A673 (cell line): ENCODE data around the gene SLC15A3.

Experiments
- EZH2 ChIP-seq: fragments of 200-600 bp; sonication (generic); IDR thresholded peaks from 2 replicates; pipeline ENCODE4 v1.6.1; 2017; ENCODE audit warnings: borderline replicate concordance, low read depth, mild to moderate bottlenecking, mixed read lengths, antibody characterized with exemption, low read length; ENCODE audit not compliant: poor library complexity, severe bottlenecking
- TF ChIP-seq, protein P1 (sequence below): fragments of 300-800, 200-600 bp; sonication (generic); conservative IDR thresholded peaks from 2 replicates; pipeline ENCODE4 v1.5.1; 2017; ENCODE audit warnings: low read depth, mild to moderate bottlenecking, antibody characterized with exemption, low read length, moderate library complexity, mixed read lengths

DNA sequence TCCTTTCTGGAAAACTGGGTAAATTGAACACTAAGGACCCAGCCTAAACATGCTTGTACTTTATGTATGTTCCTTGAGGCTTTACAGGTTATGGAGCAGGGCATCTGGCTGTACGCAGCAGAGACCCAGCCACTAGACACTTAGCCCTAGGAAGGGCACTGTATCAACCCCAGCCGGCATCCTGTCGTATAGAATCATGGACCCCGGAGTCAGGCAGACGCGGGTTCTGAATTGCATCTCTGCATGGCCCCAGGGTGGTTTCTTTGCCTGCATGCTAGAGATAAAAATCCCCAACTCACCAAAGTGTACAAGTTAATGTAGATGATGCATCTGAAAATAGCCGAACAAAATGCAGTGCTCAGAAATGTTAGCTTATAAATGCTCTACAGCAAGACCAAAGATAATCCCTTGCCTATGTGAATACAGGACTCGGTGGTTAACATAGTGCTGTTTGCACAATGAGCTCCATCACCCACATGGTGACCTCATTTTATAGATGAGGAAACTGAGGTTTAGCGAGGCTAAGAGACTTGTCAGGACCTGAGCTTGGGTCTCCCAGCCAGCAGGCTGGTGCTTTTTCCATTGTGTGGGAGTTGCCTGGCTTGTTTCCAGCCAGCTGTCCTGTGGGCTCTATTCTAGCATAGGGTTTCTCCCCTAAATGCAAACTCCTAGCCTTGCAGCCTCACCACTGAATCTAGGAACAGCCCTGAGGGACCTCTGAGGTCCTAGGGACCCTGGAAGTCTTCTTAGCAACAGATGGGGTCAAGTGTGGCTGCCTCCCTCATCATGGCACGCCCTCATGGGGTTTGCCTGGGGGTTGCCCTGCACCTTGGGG is 26.8 kb upstream of the SLC15A3 start:
- TF ChIP-seq, protein P1, sequence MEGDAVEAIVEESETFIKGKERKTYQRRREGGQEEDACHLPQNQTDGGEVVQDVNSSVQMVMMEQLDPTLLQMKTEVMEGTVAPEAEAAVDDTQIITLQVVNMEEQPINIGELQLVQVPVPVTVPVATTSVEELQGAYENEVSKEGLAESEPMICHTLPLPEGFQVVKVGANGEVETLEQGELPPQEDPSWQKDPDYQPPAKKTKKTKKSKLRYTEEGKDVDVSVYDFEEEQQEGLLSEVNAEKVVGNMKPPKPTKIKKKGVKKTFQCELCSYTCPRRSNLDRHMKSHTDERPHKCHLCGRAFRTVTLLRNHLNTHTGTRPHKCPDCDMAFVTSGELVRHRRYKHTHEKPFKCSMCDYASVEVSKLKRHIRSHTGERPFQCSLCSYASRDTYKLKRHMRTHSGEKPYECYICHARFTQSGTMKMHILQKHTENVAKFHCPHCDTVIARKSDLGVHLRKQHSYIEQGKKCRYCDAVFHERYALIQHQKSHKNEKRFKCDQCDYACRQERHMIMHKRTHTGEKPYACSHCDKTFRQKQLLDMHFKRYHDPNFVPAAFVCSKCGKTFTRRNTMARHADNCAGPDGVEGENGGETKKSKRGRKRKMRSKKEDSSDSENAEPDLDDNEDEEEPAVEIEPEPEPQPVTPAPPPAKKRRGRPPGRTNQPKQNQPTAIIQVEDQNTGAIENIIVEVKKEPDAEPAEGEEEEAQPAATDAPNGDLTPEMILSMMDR = no peak
- TF ChIP-seq EZH2 = no peak
